Activated naive CD8-positive, alpha-beta T cell treated with anti-CD3 and anti-CD28 coated beads, Interleukin-2, amount 50 U/mL, for 24 hours (primary cell): ENCODE results near the gene PRX.

Experiments
- ATAC-seq: fragments of 150-1000 bp; cut with Tn5 transposase; one replicate; pipeline ENCODE4 v1.10.0; 2021
- DNase-seq: peaks from one replicate; pipeline ENCODE4 v3.0.0; 2021
- H3K27ac Mint-ChIP-seq: one replicate; pipeline ENCODE4 v1.8.0; 2021; ENCODE audit warnings: mild to moderate bottlenecking, mixed read lengths
- H3K27me3 Mint-ChIP-seq: one replicate; pipeline ENCODE4 v1.8.0; 2021; ENCODE audit warnings: mixed read lengths
- H3K36me3 Mint-ChIP-seq: one replicate; pipeline ENCODE4 v1.8.0; 2021; ENCODE audit warnings: low read depth, mixed read lengths
- H3K4me1 Mint-ChIP-seq: one replicate; pipeline ENCODE4 v1.8.0; 2021; ENCODE audit warnings: mixed read lengths
- H3K4me3 Mint-ChIP-seq: one replicate; pipeline ENCODE4 v1.8.0; 2021; ENCODE audit warnings: mild to moderate bottlenecking, moderate library complexity, mixed read lengths
- H3K9me3 Mint-ChIP-seq: one replicate; pipeline ENCODE4 v1.8.0; 2021; ENCODE audit warnings: mixed read lengths

Gene PRX

DNA sequence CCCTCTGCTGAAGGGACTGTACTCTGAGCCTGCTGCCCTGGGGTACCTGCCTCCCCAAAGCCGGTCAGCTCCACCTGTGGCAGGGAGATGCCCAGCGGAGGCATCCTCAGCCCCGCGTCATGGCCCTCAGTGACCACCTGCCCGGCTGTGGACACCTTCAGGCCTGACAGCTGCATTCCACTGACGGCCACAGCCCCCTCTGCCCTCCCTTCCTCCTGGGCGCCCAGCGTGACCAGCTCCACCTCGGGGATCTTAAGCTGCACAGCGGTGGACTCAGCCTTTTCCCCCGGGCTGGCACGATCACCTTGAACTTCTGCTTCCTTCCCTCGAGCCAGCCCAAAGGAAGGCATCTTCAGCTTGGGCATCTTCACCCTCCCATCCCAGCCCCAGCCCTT lies 18.4 kb downstream of the PRX start:
- Mint-ChIP-seq H3K4me3 (no peak overlapping the region), H3K27ac (no peak overlapping the region), H3K36me3 (no peaks in the 10 kb centered on the region), H3K27me3 (peaks cover 5% of the 10 kb centered on the region), H3K9me3 (no peaks in the 10 kb centered on the region), H3K4me1 (peaks cover 8% of the 10 kb centered on the region)
- DNase-seq (no peak), ATAC-seq (no peak)

DNA sequence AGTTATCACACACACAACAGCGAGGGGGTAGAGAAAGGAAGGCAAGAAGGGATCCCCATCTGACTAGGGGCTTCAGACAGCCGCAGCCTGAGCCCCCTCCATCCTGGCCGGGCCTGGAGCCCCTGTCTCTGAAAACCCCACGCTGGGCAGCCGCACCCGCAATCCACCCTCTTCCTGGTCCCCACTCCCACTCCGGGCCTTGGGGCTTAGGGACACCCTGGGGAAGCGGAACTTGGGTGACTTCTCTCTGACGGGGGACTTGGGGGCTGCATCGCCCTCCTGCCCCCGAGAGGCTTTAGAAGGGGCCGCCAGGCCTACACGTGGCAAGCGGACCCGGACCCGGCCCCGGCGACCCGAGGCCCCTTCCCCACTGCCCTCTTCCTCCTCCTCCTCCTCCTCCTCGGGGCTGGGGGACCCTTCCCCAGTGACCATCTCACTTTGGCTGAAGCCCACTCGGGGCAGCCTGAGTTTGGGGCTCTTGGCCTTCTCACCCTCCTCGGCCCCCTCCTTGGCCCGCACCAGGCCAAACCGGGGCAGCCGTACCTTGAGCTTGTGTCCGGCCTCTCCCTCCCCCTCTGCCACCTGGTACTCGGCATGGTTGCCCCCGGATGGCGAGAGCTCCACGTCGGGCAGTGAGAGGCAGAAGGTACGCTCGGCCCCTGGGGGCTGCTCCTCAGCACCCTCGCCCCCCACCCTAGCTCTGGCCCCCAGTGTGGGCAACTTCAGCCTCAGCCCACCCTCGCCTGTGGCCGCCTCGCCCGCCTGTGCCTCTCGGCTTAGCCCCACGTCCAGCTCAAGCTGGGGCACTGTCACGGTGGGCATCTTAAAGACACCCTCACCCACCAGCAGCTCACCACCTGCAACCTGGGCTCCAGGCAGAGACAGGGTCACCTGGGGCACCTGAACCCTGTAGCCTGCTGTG lies 19.0 kb downstream of the PRX start:
- DNase-seq (no peak), ATAC-seq (no peak)
- no peaks in the 10 kb centered on the region for H3K9me3 Mint-ChIP-seq
- H3K4me3 Mint-ChIP-seq: no peak overlapping the region
- no peak overlapping the region for H3K27ac Mint-ChIP-seq
- peaks cover 3% of the 10 kb centered on the region for H3K27me3 Mint-ChIP-seq
- no peaks in the 10 kb centered on the region for H3K36me3 Mint-ChIP-seq
- peaks cover 7% of the 10 kb centered on the region for H3K4me1 Mint-ChIP-seq

DNA sequence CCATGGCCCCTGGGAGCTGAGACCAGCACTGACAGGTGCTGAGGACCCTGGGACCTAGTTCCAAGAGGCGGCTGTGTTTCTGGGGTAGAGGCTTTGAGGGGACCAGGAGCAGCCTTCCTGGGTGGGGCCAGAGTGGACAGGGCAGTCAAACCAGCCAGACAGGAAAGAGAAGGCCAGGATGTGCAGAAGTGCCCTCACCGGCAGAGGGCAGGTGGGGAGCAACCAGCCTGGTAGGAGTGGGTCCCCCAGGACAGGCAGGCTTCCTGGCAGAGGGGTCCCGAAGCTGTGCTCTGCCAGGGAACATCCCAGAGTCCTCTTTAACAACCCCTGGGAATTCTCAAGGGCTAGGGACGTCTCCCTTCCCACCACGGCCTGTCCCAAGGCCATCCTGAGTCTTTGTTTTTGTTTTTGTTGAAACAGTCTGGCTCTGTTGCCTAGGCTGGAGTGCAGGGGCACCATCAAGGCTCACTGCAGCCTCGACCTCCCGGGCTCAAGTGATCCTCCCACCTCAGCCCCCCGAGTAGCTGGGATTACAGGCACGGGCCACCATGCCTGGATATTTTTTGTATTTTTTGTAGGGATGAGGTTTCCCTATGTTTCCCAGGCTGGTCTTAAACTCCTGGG lies 20.2 kb downstream of the PRX start:
- no peaks in the 10 kb centered on the region for H3K27me3 Mint-ChIP-seq
- DNase-seq (no peak), ATAC-seq (no peak)
- no peak overlapping the region for H3K4me3 Mint-ChIP-seq
- H3K27ac Mint-ChIP-seq: no peak overlapping the region
- H3K9me3 Mint-ChIP-seq: no peaks in the 10 kb centered on the region
- H3K4me1 Mint-ChIP-seq: no peaks in the 10 kb centered on the region
- no peaks in the 10 kb centered on the region for H3K36me3 Mint-ChIP-seq

DNA sequence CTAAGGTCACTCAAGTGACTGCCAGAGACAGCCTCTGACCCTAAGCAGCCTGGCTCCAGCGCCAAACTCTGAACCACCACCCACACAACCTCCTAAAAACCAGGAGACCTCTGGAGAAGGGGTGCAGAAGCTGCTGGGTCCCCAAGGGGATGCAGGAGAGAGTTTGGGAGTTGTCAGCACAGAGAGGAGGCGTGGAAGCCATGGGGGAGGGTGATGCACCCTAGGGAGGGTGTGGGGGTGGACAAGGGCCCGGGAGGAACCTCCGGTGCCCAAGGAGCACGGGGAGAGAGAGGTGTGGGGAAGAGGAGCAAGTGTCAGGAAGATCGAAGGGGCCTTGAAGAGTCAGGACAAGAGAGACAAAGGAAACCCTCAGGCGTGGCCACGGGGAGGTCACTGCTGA lies 21.1 kb downstream of the PRX start:
- Mint-ChIP-seq H3K4me3 (no peak overlapping the region), H3K9me3 (no peaks in the 10 kb centered on the region), H3K27me3 (no peaks in the 10 kb centered on the region), H3K36me3 (no peaks in the 10 kb centered on the region), H3K27ac (no peak overlapping the region), H3K4me1 (no peaks in the 10 kb centered on the region)
- no peak for DNase-seq
- ATAC-seq: no peak

DNA sequence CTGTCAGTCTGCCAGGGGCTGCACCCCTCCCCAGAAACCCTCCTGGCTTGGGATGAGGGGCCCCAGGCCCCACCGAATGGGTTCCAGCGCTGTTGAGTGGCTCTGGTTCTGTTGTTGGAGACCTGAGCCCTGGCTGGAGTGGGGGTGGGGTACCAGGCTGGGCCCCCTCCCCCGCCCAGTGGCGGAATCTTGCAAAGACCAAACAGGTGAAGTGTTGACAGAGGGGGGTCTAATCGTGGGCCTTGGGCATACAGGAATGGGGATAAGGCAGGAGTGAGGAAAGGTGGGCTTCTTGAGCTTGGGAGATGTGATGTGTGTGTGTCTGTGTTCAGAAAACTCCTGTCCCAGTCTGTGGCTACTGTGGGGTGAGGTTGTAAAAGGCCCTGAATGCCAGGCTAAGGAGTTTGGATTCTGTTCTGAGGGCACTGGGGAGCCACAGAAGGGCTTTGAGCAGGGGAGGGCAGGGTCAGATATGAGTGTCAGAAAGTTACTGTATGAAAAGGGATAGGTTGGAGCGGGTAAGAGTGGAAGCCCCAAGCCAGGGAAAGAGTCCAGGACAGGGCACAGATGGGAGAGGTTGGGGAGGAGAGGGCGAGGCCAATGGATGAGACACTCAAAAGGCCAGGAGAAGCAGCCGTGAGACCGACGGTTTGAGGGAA lies 23.0 kb downstream of the PRX start, which contains the start of gene HIPK4:
HIPK4 (minus strand) TSS at position 98 of the 659 bp plus-strand sequence. CDS start 279 bp downstream, outside the sequence.
- no peaks in the 10 kb centered on the region for H3K9me3 Mint-ChIP-seq
- ATAC-seq (no peak), DNase-seq (no peak)
- H3K27ac Mint-ChIP-seq: no peak within 1 kb of the TSS
- H3K36me3 Mint-ChIP-seq: no peaks in the 10 kb centered on the region
- no peak within 1 kb of the TSS for H3K4me3 Mint-ChIP-seq
- H3K27me3 Mint-ChIP-seq: no peaks in the 10 kb centered on the region
- no peaks in the 10 kb centered on the region for H3K4me1 Mint-ChIP-seq

DNA sequence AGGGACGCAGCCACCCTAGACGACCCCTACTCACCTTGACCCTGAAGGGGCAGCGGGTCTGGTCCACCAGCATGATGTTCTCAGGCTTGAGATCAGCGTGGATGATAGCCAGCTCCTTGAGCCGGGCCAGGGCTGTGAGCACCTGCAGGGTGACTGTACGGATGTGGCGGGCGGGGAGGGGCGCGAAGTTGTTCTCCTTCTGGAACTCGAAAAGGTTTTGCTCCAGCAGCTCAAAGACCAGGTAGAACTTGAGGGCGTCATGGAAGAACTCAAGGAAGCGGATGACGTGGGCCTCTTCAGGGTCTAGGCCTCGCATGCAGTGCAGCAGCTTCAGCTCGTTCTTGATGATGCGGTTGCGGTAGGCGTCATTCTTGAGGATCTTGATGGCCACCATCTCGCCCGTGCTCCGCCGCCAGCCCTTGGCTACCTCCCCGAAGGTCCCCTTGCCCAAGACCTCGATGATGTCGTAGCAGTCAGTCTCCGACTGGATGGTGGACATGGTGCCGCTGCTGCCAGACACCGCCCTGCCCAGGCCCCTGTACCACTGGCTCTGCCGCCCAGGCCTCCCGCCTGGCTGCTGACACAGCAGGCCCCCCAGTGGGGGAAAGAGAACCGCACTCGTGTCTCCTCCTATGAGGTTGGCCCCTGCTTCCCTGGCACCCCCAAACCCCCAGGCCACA lies 23.6 kb downstream of the PRX start:
- H3K27me3 Mint-ChIP-seq: no peaks in the 10 kb centered on the region
- DNase-seq: no peak
- H3K4me1 Mint-ChIP-seq: no peaks in the 10 kb centered on the region
- ATAC-seq: no peak
- no peaks in the 10 kb centered on the region for H3K9me3 Mint-ChIP-seq
- no peak overlapping the region for H3K4me3 Mint-ChIP-seq
- no peaks in the 10 kb centered on the region for H3K36me3 Mint-ChIP-seq
- no peak overlapping the region for H3K27ac Mint-ChIP-seq

DNA sequence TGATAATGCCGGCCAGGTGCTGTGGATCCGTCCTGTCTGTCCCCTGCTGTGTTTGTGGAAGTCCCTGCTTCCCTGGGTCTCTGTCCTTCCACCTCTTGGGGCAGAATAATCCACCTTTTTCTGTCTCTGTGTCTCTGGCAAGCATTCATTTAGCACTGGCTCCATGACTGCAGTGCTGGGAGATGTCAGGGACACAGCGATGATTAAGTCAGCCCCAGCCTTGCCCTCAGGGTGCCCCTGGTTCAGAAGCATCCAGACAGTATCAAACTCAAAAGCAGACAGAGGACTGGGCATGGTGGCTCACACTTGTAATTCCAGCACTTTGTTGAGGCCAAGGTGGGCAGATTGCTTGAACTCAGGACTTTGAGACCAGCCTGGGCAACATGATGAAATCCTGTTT lies 24.7 kb downstream of the PRX start:
- H3K27me3 Mint-ChIP-seq: no peaks in the 10 kb centered on the region
- H3K27ac Mint-ChIP-seq: no peak overlapping the region
- no peaks in the 10 kb centered on the region for H3K9me3 Mint-ChIP-seq
- no peak for ATAC-seq
- H3K4me1 Mint-ChIP-seq: no peaks in the 10 kb centered on the region
- H3K4me3 Mint-ChIP-seq: no peak overlapping the region
- DNase-seq: no peak
- H3K36me3 Mint-ChIP-seq: no peaks in the 10 kb centered on the region

DNA sequence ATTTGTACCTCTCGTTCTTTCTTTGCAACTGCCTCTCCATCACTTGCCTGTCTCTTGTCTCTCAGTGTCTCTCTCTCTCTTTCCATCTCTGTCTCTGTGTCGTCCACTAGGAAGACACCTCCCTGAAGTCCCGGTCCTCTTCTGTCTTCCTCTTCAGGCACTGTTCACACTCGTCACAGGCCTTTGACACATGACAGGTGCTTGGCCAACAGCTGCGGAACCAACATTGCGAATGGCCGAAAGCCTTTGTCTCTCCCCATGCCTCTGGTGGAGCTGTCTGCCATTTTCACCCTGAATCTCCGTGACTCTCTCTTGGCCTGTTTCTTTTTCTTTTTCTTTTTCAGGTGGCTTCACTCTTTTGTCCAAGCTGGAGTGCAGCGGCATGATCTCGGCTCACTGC lies 26.0 kb downstream of the PRX start:
- H3K4me1 Mint-ChIP-seq: no peaks in the 10 kb centered on the region
- no peaks in the 10 kb centered on the region for H3K27me3 Mint-ChIP-seq
- H3K36me3 Mint-ChIP-seq: no peaks in the 10 kb centered on the region
- no peak for DNase-seq
- no peak for ATAC-seq
- no peak overlapping the region for H3K27ac Mint-ChIP-seq
- H3K4me3 Mint-ChIP-seq: no peak overlapping the region
- H3K9me3 Mint-ChIP-seq: no peaks in the 10 kb centered on the region

DNA sequence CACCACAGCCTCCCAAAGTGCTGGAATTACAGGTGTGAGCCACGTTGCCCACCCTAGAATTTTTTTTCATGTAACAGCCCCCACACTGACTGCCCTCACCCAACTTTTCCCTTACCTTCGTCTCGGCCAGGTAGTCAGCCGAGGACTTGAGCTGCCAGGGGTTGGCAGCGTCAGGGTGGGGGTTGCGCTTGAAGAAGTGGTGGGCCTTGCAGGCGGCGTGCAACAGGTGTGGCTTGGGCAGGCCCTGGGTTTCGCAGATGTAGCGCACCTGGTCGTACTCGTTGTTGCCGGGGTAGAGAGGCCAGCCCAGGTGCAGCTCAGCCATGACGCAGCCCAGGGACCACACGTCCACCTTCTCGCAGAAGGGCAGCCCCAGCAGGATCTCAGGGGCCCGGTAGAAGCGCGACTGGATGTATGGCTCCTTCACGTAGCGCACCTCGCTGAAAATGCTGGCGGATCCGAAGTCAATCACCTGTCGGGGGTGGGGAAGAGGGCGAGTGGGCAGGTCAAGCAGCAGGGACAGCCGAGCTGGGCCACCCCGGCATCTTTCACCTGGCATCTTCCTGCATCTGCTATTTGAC lies 29.4 kb downstream of the PRX start:
- Mint-ChIP-seq H3K9me3 (no peaks in the 10 kb centered on the region), H3K36me3 (no peaks in the 10 kb centered on the region), H3K27me3 (no peaks in the 10 kb centered on the region), H3K4me3 (no peak overlapping the region), H3K4me1 (no peaks in the 10 kb centered on the region), H3K27ac (no peak overlapping the region)
- no peak for ATAC-seq
- no peak for DNase-seq

DNA sequence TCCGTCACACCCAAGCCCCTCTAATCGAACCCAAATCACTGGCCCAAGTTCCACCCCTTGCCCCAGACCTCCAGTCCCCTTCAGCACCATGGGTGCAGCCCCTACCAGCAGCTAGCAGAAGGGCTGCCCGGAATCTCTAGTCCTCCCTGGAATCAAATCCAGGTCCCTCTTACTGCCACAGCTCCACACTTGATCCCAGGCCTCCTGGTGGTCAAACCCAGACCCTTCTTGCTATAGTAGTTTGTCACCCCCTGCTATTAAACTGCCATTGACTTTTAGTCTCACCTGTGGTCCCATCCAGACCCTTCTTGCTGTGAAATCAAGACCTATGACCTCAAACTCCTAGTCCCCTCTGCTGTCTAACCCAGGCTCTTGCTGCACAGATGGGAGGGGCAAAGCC lies 31.9 kb downstream of the PRX start:
- no peaks in the 10 kb centered on the region for H3K4me1 Mint-ChIP-seq
- H3K4me3 Mint-ChIP-seq: no peak overlapping the region
- no peak for DNase-seq
- no peak overlapping the region for H3K27ac Mint-ChIP-seq
- no peaks in the 10 kb centered on the region for H3K9me3 Mint-ChIP-seq
- no peaks in the 10 kb centered on the region for H3K36me3 Mint-ChIP-seq
- no peaks in the 10 kb centered on the region for H3K27me3 Mint-ChIP-seq
- ATAC-seq: no peak

DNA sequence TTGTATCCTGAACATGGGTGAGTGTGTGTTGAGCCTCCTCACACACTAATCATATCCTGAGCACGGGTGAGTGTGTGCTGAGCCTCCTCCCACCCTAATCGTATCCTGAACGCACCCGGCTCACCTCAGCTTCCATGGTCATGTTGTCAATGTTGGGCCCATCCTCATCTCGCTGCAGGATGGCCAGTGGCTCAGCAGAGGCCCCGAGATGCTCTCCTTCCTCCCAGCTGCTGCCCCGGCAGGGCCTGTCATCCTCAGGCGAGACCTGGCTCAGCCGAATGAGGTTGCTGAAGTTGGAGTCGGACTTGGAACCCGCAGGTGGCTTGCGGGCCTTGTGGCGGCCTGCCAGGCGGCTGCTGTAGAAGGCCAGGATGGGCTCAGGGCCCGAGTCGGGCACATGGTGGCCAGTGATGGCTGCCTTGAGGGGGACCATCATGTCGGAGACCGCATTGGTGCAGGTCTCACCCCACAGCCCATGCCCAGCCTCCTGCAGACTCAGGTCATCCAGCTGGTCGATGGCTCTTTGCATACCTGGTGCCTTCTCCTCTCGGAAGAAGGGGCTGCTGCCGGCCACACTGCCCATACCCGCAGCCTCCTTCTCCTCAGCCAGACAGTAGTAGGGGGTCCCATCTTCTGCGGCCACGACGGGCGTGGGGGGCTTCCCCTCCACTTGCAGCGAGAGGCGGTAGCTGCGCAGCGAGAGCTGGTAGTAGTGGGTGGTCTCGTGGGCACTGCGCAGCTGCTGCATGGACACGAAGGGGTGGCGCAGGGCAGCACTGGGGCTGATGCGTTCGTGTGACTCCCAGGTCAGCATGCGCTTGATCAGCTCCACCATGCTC lies 32.8 kb downstream of the PRX start:
- DNase-seq (no peak), ATAC-seq (no peak)
- Mint-ChIP-seq H3K4me3 (no peak overlapping the region), H3K9me3 (no peaks in the 10 kb centered on the region), H3K27ac (no peak overlapping the region), H3K4me1 (no peaks in the 10 kb centered on the region), H3K36me3 (no peaks in the 10 kb centered on the region), H3K27me3 (no peaks in the 10 kb centered on the region)

DNA sequence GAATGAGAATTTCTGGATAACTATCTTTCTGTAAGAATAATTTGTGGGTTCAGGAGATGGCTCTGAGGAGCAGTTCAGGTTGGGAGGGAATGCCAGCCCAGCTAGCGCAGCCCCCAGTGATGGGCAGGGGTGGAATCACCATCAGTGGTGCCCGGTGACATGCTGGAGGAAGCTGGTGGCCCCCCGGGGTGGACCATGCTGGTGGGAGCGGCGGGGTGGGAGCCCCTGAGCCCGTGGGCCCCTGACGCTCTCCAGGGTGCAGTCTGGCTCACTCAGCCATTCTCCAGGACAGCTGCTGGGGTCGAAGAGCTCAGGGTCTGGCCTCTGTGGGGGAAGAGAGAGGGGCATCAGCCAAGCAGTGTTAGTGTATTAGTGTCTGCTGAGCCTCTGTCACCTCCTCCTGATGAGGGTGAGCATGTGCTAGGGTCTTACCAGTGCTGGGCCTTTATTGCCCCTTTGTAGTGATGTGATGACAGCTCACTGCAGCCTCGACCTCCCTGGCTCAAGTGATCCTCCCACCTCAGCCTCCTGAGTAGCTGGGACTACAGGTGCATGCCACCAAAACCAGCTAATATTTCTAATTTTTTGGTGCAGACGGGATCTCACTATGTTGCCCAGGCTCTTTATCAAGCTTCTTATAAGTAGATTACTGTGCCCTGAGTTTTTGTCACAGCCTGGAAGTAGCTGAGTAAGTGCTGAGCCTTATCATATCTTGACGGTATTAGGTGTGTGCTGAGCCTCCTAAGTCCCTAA lies 33.6 kb downstream of the PRX start:
- ATAC-seq: no peak
- Mint-ChIP-seq H3K9me3 (no peaks in the 10 kb centered on the region), H3K4me1 (no peaks in the 10 kb centered on the region), H3K4me3 (no peak overlapping the region), H3K36me3 (peaks cover under 1% of the 10 kb centered on the region), H3K27ac (no peak overlapping the region), H3K27me3 (no peaks in the 10 kb centered on the region)
- DNase-seq: no peak

DNA sequence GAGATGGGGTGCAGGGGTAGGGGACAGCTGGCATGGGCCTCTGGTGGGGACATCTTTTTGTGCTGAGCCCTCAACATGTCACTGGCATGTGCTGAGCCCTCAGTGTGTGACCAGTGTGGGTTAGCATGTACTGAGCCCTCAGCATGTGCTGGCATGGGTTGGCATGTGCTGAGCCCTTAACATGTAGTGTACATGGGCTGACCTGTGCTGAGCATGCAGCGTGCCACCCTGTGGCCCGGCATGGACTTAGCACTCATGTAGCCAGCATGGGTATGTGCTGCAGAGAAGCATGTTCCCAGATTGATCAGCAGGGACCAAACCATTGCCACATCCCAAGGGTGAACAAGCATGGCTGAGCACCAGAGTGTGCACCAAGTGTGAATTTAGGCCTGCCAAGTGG lies 34.7 kb downstream of the PRX start:
- peaks cover 2% of the 10 kb centered on the region for H3K36me3 Mint-ChIP-seq
- peak; percentile 13 for ATAC-seq
- no peaks in the 10 kb centered on the region for H3K4me1 Mint-ChIP-seq
- no peaks in the 10 kb centered on the region for H3K9me3 Mint-ChIP-seq
- H3K27ac Mint-ChIP-seq: no peak overlapping the region
- no peak overlapping the region for H3K4me3 Mint-ChIP-seq
- no peak for DNase-seq
- H3K27me3 Mint-ChIP-seq: no peaks in the 10 kb centered on the region
